ENCODE results near the gene CHRND. TPM values are rescaled to one million over a fixed set of nuclear protein-coding genes. Genes with fewer than 3 reads are reported as not detected.

CHRND gene
- total and polyA plus RNA-seq, 2 of the 4 experiments (the other 2 are of a cell fraction) = not detected

GRCh38 chr2:232515639-232516038 lies 10.3 kb upstream of the CHRND start:
- intact Hi-C loops (cut with micrococcal nuclease) = no loop called here
- no peaks in the 10 kb centered on the region for H3K4me1 ChIP-seq (ENCODE audit: control insufficient read depth, insufficient read depth, low read length)
- H3K27me3 ChIP-seq (ENCODE audit: control insufficient read depth, insufficient read depth, low read length) = peaks cover 56% of the 10 kb centered on the region
- H3K14ac ChIP-seq (replicated peaks; ENCODE audit: low read depth, low read length) = no peak overlapping the region
- H4K5ac ChIP-seq (ENCODE audit: low read depth, low read length) = no peak overlapping the region
- no peak overlapping the region for H2AK5ac ChIP-seq (ENCODE audit: low read depth, low read length)
- H3K9ac ChIP-seq (ENCODE audit: low read depth, low read length) = no peak overlapping the region
- no peak overlapping the region for H2BK20ac ChIP-seq (ENCODE audit: low read depth, low read length)
- BruUV-seq (replicated peaks) = no TSS peak
- no peak overlapping the region for H3K4me3 ChIP-seq (ENCODE audit: insufficient read depth, low read depth, low read length)
- no peak overlapping the region for H2AK9ac ChIP-seq (replicated peaks; ENCODE audit: low read depth, low read length, poor library complexity)
- DNase-seq (no peak), ATAC-seq (ENCODE audit: low read depth) (no peak)
- no peaks in the 10 kb centered on the region for H4K20me1 ChIP-seq (ENCODE audit: insufficient read depth, low read length)
- no peak overlapping the region for H2BK15ac ChIP-seq (ENCODE audit: low read depth, low read length)
- ChIA-PET CTCF (no interaction called here), POLR2A (ENCODE audit: unreplicated experiment) (no interaction called here)
- H3K79me1 ChIP-seq (ENCODE audit: low read depth in 1 of 2, low read length in 2 of 2) = no peaks in the 10 kb centered on the region
- no peaks in the 10 kb centered on the region for H3K36me3 ChIP-seq (ENCODE audit: control insufficient read depth, insufficient read depth, low read length)
- in situ Hi-C loops (cut with MboI; ENCODE audit: low sequenced_read_pairs) = no loop called here
- H2BK5ac ChIP-seq (ENCODE audit: low read depth, low read length, poor library complexity, severe bottlenecking) = no peak overlapping the region
- H3K9me3 ChIP-seq (ENCODE audit: control insufficient read depth, insufficient read depth, low read length) = no peaks in the 10 kb centered on the region
- no peak overlapping the region for H2BK120ac ChIP-seq (ENCODE audit: low read depth, low read length)
- no peak overlapping the region for H3K56ac ChIP-seq (ENCODE audit: extremely low read depth, insufficient read depth, low read length)
- no peak overlapping the region for H3K18ac ChIP-seq (ENCODE audit: low read depth, low read length)
- no peak overlapping the region for H3K27ac ChIP-seq (ENCODE audit: insufficient read depth, low read length)
- no peak overlapping the region for H4K91ac ChIP-seq (ENCODE audit: insufficient read depth, low read depth, low read length)
- WGBS, 2 experiments (ENCODE audit: extremely low coverage in 2 of 2, insufficient read length in 1 of 2) = 67% methylated on average over 3 of the region's 7 CpGs; no CpG with 5 or more reads in 1 of the 2 experiments
- H4K8ac ChIP-seq (ENCODE audit: low read depth in 2 of 2, low read length in 2 of 2) = no peak overlapping the region
- TF ChIP-seq BHLHE40 (IDR thresholded peaks at IDR 0.05; ENCODE audit: low read depth, low read length) = no peak
- H2AFZ ChIP-seq (replicated peaks; ENCODE audit: low read length, poor library complexity) = no peak overlapping the region
- dilution Hi-C loops (cut with HindIII; ENCODE audit: low sequenced_read_pairs, unreplicated experiment) = no loop called here
- H3K9me1 ChIP-seq (ENCODE audit: insufficient read depth, low read length) = no peaks in the 10 kb centered on the region
- H3K23ac ChIP-seq (ENCODE audit: low read depth, low read length) = no peak overlapping the region
- no peak overlapping the region for H3K4me2 ChIP-seq (ENCODE audit: low read depth, low read length)
- H3K4ac ChIP-seq (ENCODE audit: low read depth, low read length) = no peak overlapping the region
